ENCODE data around the gene SUB1.

SUB1 gene

DNA sequence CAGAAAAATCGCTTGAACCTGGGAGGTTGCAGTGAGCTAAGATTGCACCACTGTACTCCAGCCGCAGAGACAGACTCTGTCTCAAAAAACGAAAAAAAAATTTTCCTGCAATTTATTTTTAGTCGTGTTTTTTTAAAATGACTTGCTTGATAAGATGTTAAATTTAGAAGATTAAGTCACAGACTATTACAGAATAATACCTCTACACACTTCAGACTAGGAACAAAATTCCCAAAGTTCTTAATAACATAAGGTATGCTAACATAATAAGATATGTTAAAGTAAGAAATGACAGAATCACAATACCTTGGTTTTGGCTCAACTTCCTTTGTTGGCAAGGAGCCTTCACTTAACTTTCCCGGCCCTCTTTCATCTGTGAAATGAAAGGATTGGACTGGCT, 66.3 kb downstream of the SUB1 start:
- Histone ChIP-seq H3K4me3 (ENCODE audit: low read depth, low read length) (no peak overlapping the region), H3K36me3 (ENCODE audit: control insufficient read depth in 2 of 2, insufficient read depth in 1 of 2, low read length in 2 of 2) (no peaks in the 10 kb centered on the region), H3K9me3 (ENCODE audit: control insufficient read depth, insufficient read depth, low read depth, low read length) (no peaks in the 10 kb centered on the region), H3K27ac (ENCODE audit: extremely low read depth, low read depth, low read length) (no peak overlapping the region), H3K4me1 (ENCODE audit: control insufficient read depth, insufficient read depth, low read length) (no peaks in the 10 kb centered on the region)
- no peak for TF ChIP-seq ZNF48 (tag by site-specific recombination; IDR thresholded peaks at IDR 0.05)
- ChIA-PET CTCF (no interaction called here), POLR2A (interaction anchor here (0.6 kb wide), 1 partner anchor 818 kb away, joined by 3 read pairs; no protein-coding TSS in a partner anchor)
